ENCODE results near the gene UCP1.
A peak's percentile ranks its signal among the peaks of the same experiment; 100 is the strongest.
"Not testable (repeated sequence)": the region's sequence is repeated elsewhere in the genome, so short reads cannot be mapped to it uniquely, and the experiment has no call there.

UCP1 gene

GRCh38 chr4:140533951-140534480 lies 34.7 kb downstream of the UCP1 start:
- DNase-seq (ENCODE audit: low spot score) = no peak

- DNase-seq (ENCODE audit: low spot score) = no peak
These were observed 39.3 kb downstream of the UCP1 start for GRCh38 chr4:140529434-140529833.

- peak; percentile 98 for DNase-seq (ENCODE audit: low spot score)
These were observed 44.7 kb downstream of the UCP1 start, which contains the start of gene ELMOD2 for GRCh38 chr4:140523857-140524742. Gene ELMOD2, plus strand, starts transcription at chr4:140524168. Its CDS starts 1,261 bp downstream, at chr4:140525429.

- no peak for DNase-seq (ENCODE audit: low spot score)
These were observed 45.3 kb downstream of the UCP1 start for GRCh38 chr4:140523370-140523856.

- no peak for DNase-seq (ENCODE audit: low spot score)
These were observed 53.3 kb downstream of the UCP1 start for GRCh38 chr4:140515423-140515822.

- DNase-seq (ENCODE audit: low spot score) = not testable (repeated sequence)
These were observed 55.0 kb downstream of the UCP1 start for GRCh38 chr4:140513765-140514164.

All from CD4-positive, alpha-beta T cell treated with Interleukin-6 at 100 ng/mL for 8 hours (primary cell).